Fibroblast of lung (primary cell): ENCODE measurements around the gene C1QTNF1.

ENCODE experiments used
- EZH2 ChIP-seq: IDR thresholded peaks from 2 replicates; pipeline ENCODE4 v1.5.1; 2012; ENCODE audit warnings: low read length, control low read depth, mild to moderate bottlenecking; ENCODE audit errors: missing control alignments
- TF ChIP-seq, protein P1 (sequence below), 2 donors: IDR thresholded peaks in 1 of 2; conservative IDR thresholded peaks in 1 of 2; 1 replicate in 1 of 2; 2 replicates in 1 of 2; pipeline ENCODE4 v1.5.1; 2011 to 2012; ENCODE audit warnings: low read length in 2 of 2, control low read depth in 1 of 2, inconsistent platforms in 1 of 2, low read depth in 1 of 2, mild to moderate bottlenecking in 1 of 2

- TF ChIP-seq, protein P1, sequence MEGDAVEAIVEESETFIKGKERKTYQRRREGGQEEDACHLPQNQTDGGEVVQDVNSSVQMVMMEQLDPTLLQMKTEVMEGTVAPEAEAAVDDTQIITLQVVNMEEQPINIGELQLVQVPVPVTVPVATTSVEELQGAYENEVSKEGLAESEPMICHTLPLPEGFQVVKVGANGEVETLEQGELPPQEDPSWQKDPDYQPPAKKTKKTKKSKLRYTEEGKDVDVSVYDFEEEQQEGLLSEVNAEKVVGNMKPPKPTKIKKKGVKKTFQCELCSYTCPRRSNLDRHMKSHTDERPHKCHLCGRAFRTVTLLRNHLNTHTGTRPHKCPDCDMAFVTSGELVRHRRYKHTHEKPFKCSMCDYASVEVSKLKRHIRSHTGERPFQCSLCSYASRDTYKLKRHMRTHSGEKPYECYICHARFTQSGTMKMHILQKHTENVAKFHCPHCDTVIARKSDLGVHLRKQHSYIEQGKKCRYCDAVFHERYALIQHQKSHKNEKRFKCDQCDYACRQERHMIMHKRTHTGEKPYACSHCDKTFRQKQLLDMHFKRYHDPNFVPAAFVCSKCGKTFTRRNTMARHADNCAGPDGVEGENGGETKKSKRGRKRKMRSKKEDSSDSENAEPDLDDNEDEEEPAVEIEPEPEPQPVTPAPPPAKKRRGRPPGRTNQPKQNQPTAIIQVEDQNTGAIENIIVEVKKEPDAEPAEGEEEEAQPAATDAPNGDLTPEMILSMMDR (conservative IDR thresholded peaks at IDR 0.05 in 1 of 2, IDR thresholded peaks at IDR 0.05 in 1 of 2; ENCODE audit: low read depth in 1 of 2, low read length in 2 of 2): no peak
- TF ChIP-seq EZH2: no peak
Observed at GRCh38 chr17:79033741-79034501, 10.0 kb downstream of the C1QTNF1 start.
